ENCODE measurements around the gene DRC3.
A peak's percentile ranks its signal among the peaks of the same experiment; 100 is the strongest.

Gene DRC3

GRCh38 chr17:18038149-18038850 is 65.6 kb downstream of the DRC3 start:
- Histone ChIP-seq H2AK5ac (ENCODE audit: low read length) (no peak overlapping the region), H3K56ac (ENCODE audit: low read length) (peak overlapping the region; percentile 83), H3K36me3 (ENCODE audit: control insufficient read depth, insufficient read depth, low read length) (no peaks in the 10 kb centered on the region), H2BK15ac (replicated peaks; ENCODE audit: low read depth) (no peak overlapping the region), H3K27me3 (ENCODE audit: insufficient read depth, low read length, poor library complexity) (no peaks in the 10 kb centered on the region), H3K4me1 (ENCODE audit: control insufficient read depth, low read depth, low read length) (peaks cover 7% of the 10 kb centered on the region), H3K79me1 (ENCODE audit: low read length) (peaks cover 14% of the 10 kb centered on the region), H3K4me3 (ENCODE audit: low read length) (peak overlapping the region; percentile 54), H4K8ac (ENCODE audit: low read depth, low read length) (no peak overlapping the region), H2BK120ac (ENCODE audit: low read depth, low read length) (no peak overlapping the region), H3K4me2 (ENCODE audit: low read length) (peak overlapping the region; percentile 91), H3K9ac (ENCODE audit: low read length) (peak overlapping the region; percentile 73), H4K5ac (ENCODE audit: low read length) (no peak overlapping the region), H3K18ac (ENCODE audit: low read length) (peak overlapping the region; percentile 39), H3K4ac (ENCODE audit: low read depth, low read length) (no peak overlapping the region), H3K23ac (ENCODE audit: low read length) (no peak overlapping the region), H2BK5ac (ENCODE audit: low read length) (no peak overlapping the region), H3K79me2 (ENCODE audit: control insufficient read depth, insufficient read depth, low read length) (peaks cover 2% of the 10 kb centered on the region), H3K27ac (ENCODE audit: low read depth, low read length) (no peak overlapping the region)
- WGBS (ENCODE audit: extremely low coverage, insufficient coverage, low lambda C conversion rate): no CpG with 5 or more reads among the region's 13 CpGs
- DNase-seq: peak; percentile 24

- H2BK15ac ChIP-seq (replicated peaks; ENCODE audit: low read depth): no peak within 1 kb of the TSS
- H2AK5ac ChIP-seq (ENCODE audit: low read length): no peak within 1 kb of the TSS
- peak within 1 kb of the TSS; percentile 39 for H3K18ac ChIP-seq (ENCODE audit: low read length)
- H3K56ac ChIP-seq (ENCODE audit: low read length): peak within 1 kb of the TSS; percentile 88
- peak within 1 kb of the TSS; percentile 8 for H2BK120ac ChIP-seq (ENCODE audit: low read depth, low read length)
- H2BK5ac ChIP-seq (ENCODE audit: low read length): no peak within 1 kb of the TSS
- DNase-seq: peak; percentile 100
- peaks cover 7% of the 10 kb centered on the region for H3K4me1 ChIP-seq (ENCODE audit: control insufficient read depth, low read depth, low read length)
- no peak within 1 kb of the TSS for H3K27ac ChIP-seq (ENCODE audit: low read depth, low read length)
- H3K27me3 ChIP-seq (ENCODE audit: insufficient read depth, low read length, poor library complexity): no peaks in the 10 kb centered on the region
- H3K4me3 ChIP-seq (ENCODE audit: low read length): peak within 1 kb of the TSS; percentile 68
- WGBS (ENCODE audit: extremely low coverage, insufficient coverage, low lambda C conversion rate): no CpG with 5 or more reads among the region's 67 CpGs
- peak within 1 kb of the TSS; percentile 24 for H3K4ac ChIP-seq (ENCODE audit: low read depth, low read length)
- H3K4me2 ChIP-seq (ENCODE audit: low read length): peak within 1 kb of the TSS; percentile 91
- peaks cover 2% of the 10 kb centered on the region for H3K79me2 ChIP-seq (ENCODE audit: control insufficient read depth, insufficient read depth, low read length)
- peak within 1 kb of the TSS; percentile 81 for H3K23ac ChIP-seq (ENCODE audit: low read length)
- H3K36me3 ChIP-seq (ENCODE audit: control insufficient read depth, insufficient read depth, low read length): no peaks in the 10 kb centered on the region
- peaks cover 14% of the 10 kb centered on the region for H3K79me1 ChIP-seq (ENCODE audit: low read length)
- no peak within 1 kb of the TSS for H4K8ac ChIP-seq (ENCODE audit: low read depth, low read length)
- H4K5ac ChIP-seq (ENCODE audit: low read length): no peak within 1 kb of the TSS
- H3K9ac ChIP-seq (ENCODE audit: low read length): peak within 1 kb of the TSS; percentile 77
Observed at GRCh38 chr17:18038861-18039534, 66.3 kb downstream of the DRC3 start, which contains the start of the genes ATPAF2 and GID4. ATPAF2 (minus strand) TSS chr17:18039168; CDS start chr17:18039013, 155 bp downstream. GID4 (plus strand) TSS chr17:18039408; CDS start chr17:18039465, 57 bp downstream.

- Histone ChIP-seq H3K27ac (ENCODE audit: low read depth, low read length) (no peak overlapping the region), H2AK5ac (ENCODE audit: low read length) (no peak overlapping the region), H3K9ac (ENCODE audit: low read length) (peak overlapping the region; percentile 77), H3K18ac (ENCODE audit: low read length) (peak overlapping the region; percentile 39), H2BK5ac (ENCODE audit: low read length) (no peak overlapping the region), H3K56ac (ENCODE audit: low read length) (peak overlapping the region; percentile 88), H3K79me2 (ENCODE audit: control insufficient read depth, insufficient read depth, low read length) (peaks cover 2% of the 10 kb centered on the region), H4K5ac (ENCODE audit: low read length) (no peak overlapping the region), H3K79me1 (ENCODE audit: low read length) (peaks cover 16% of the 10 kb centered on the region), H3K23ac (ENCODE audit: low read length) (peak overlapping the region; percentile 81), H3K4me3 (ENCODE audit: low read length) (peak overlapping the region; percentile 68), H2BK120ac (ENCODE audit: low read depth, low read length) (peak overlapping the region; percentile 8), H3K4me2 (ENCODE audit: low read length) (peak overlapping the region; percentile 84), H2BK15ac (replicated peaks; ENCODE audit: low read depth) (no peak overlapping the region), H4K8ac (ENCODE audit: low read depth, low read length) (no peak overlapping the region), H3K36me3 (ENCODE audit: control insufficient read depth, insufficient read depth, low read length) (no peaks in the 10 kb centered on the region), H3K4me1 (ENCODE audit: control insufficient read depth, low read depth, low read length) (peaks cover 7% of the 10 kb centered on the region), H3K27me3 (ENCODE audit: insufficient read depth, low read length, poor library complexity) (no peaks in the 10 kb centered on the region), H3K4ac (ENCODE audit: low read depth, low read length) (peak overlapping the region; percentile 24)
- no CpG with 5 or more reads among the region's 81 CpGs for WGBS (ENCODE audit: extremely low coverage, insufficient coverage, low lambda C conversion rate)
- peak; percentile 66 for DNase-seq
Observed at GRCh38 chr17:18039535-18040260, 67.0 kb downstream of the DRC3 start.

- Histone ChIP-seq H2AK5ac (ENCODE audit: low read length) (no peak overlapping the region), H3K27me3 (ENCODE audit: insufficient read depth, low read length, poor library complexity) (no peaks in the 10 kb centered on the region), H3K36me3 (ENCODE audit: control insufficient read depth, insufficient read depth, low read length) (no peaks in the 10 kb centered on the region), H3K4me2 (ENCODE audit: low read length) (peak overlapping the region; percentile 84), H3K79me1 (ENCODE audit: low read length) (peaks cover 16% of the 10 kb centered on the region), H2BK5ac (ENCODE audit: low read length) (no peak overlapping the region), H3K4me1 (ENCODE audit: control insufficient read depth, low read depth, low read length) (peaks cover 7% of the 10 kb centered on the region), H3K79me2 (ENCODE audit: control insufficient read depth, insufficient read depth, low read length) (peaks cover 2% of the 10 kb centered on the region), H3K18ac (ENCODE audit: low read length) (no peak overlapping the region), H3K23ac (ENCODE audit: low read length) (no peak overlapping the region), H4K8ac (ENCODE audit: low read depth, low read length) (no peak overlapping the region), H2BK120ac (ENCODE audit: low read depth, low read length) (no peak overlapping the region), H3K4ac (ENCODE audit: low read depth, low read length) (no peak overlapping the region), H3K9ac (ENCODE audit: low read length) (peak overlapping the region; percentile 77), H4K5ac (ENCODE audit: low read length) (no peak overlapping the region), H2BK15ac (replicated peaks; ENCODE audit: low read depth) (no peak overlapping the region), H3K4me3 (ENCODE audit: low read length) (peak overlapping the region; percentile 68), H3K27ac (ENCODE audit: low read depth, low read length) (no peak overlapping the region), H3K56ac (ENCODE audit: low read length) (peak overlapping the region; percentile 88)
- DNase-seq: no peak
- no CpG with 5 or more reads among the region's 6 CpGs for WGBS (ENCODE audit: extremely low coverage, insufficient coverage, low lambda C conversion rate)
Observed at GRCh38 chr17:18040261-18040858, 67.7 kb downstream of the DRC3 start.

GRCh38 chr17:18041776-18042175 is 69.1 kb downstream of the DRC3 start:
- Histone ChIP-seq H3K4me2 (ENCODE audit: low read length) (no peak overlapping the region), H3K4me1 (ENCODE audit: control insufficient read depth, low read depth, low read length) (peaks cover 7% of the 10 kb centered on the region), H3K4ac (ENCODE audit: low read depth, low read length) (no peak overlapping the region), H2AK5ac (ENCODE audit: low read length) (no peak overlapping the region), H3K4me3 (ENCODE audit: low read length) (no peak overlapping the region), H2BK15ac (replicated peaks; ENCODE audit: low read depth) (no peak overlapping the region), H3K9ac (ENCODE audit: low read length) (no peak overlapping the region), H3K36me3 (ENCODE audit: control insufficient read depth, insufficient read depth, low read length) (no peaks in the 10 kb centered on the region), H3K56ac (ENCODE audit: low read length) (peak overlapping the region; percentile 32), H3K79me1 (ENCODE audit: low read length) (peaks cover 16% of the 10 kb centered on the region), H3K23ac (ENCODE audit: low read length) (no peak overlapping the region), H4K5ac (ENCODE audit: low read length) (no peak overlapping the region), H2BK120ac (ENCODE audit: low read depth, low read length) (no peak overlapping the region), H3K18ac (ENCODE audit: low read length) (no peak overlapping the region), H3K79me2 (ENCODE audit: control insufficient read depth, insufficient read depth, low read length) (peaks cover 2% of the 10 kb centered on the region), H4K8ac (ENCODE audit: low read depth, low read length) (no peak overlapping the region), H3K27me3 (ENCODE audit: insufficient read depth, low read length, poor library complexity) (no peaks in the 10 kb centered on the region), H2BK5ac (ENCODE audit: low read length) (no peak overlapping the region), H3K27ac (ENCODE audit: low read depth, low read length) (no peak overlapping the region)
- WGBS (ENCODE audit: extremely low coverage, insufficient coverage, low lambda C conversion rate): no CpG with 5 or more reads among the region's 1 CpG
- no peak for DNase-seq

Data from mesendoderm (in vitro differentiated cells).